Suprapubic skin (tissue), 4 donors: ENCODE data around the gene ALOX5AP. TPM values are rescaled to one million over a fixed set of nuclear protein-coding genes. Genes with fewer than 3 reads are reported as not detected.

Experiments used
- DNase-seq, 2 donors: peaks; one replicate each; pipeline ENCODE4 v3.0.0-alpha.2; 2019; ENCODE audit warnings: low spot score in 2 of 2
- H3K27ac ChIP-seq: fragments of 200-600 bp; sonication (generic); one replicate; pipeline ENCODE4 v1.5.1; 2019
- H3K27me3 ChIP-seq: fragments of 200-600 bp; sonication (generic); one replicate; pipeline ENCODE4 v1.5.1; 2019
- H3K36me3 ChIP-seq: fragments of 200-600 bp; sonication (generic); one replicate; pipeline ENCODE4 v1.5.1; 2019
- H3K4me1 ChIP-seq: fragments of 200-600 bp; sonication (generic); one replicate; pipeline ENCODE4 v1.5.1; 2019
- H3K4me3 ChIP-seq: fragments of 200-600 bp; sonication (generic); one replicate; pipeline ENCODE4 v1.5.1; 2019; ENCODE audit warnings: mild to moderate bottlenecking
- H3K9me3 ChIP-seq: fragments of 200-600 bp; sonication (generic); one replicate; pipeline ENCODE4 v1.5.1; 2019
- CTCF ChIP-seq, 2 donors: fragments of 200-600 bp in 1 of 2; fragments of 450-650 bp in 1 of 2; sonication (generic) in 1 of 2; IDR thresholded peaks; one replicate each; pipeline ENCODE4 v1.5.1; 2016 to 2019; ENCODE audit warnings: antibody characterized with exemption in 2 of 2, mild to moderate bottlenecking in 1 of 2, moderate library complexity in 1 of 2
- EP300 ChIP-seq: sonication (generic); formaldehyde crosslinking; IDR thresholded peaks from one replicate; pipeline ENCODE4 v1.6.1; 2017; ENCODE audit warnings: antibody characterized with exemption
- POLR2A ChIP-seq, 2 donors: fragments of 450-650 bp; IDR thresholded peaks; one replicate each; pipeline ENCODE4 v1.6.1; 2017; ENCODE audit warnings: antibody characterized with exemption in 2 of 2, mild to moderate bottlenecking in 2 of 2, moderate library complexity in 2 of 2
- POLR2AphosphoS5 ChIP-seq, 3 donors: sonication (generic); formaldehyde crosslinking; IDR thresholded peaks; one replicate each; pipeline ENCODE4 v1.6.1; 2017; ENCODE audit warnings: antibody characterized with exemption in 3 of 3
- WGBS: methylation state at CpG from one replicate; pipeline ENCODE4 v1.1.5; 2018; 5-methylcytosine and 5-hydroxymethylcytosine counted together
- total RNA-seq, 4 donors: library from RNA; depleted of rRNA; stranded (reverse); fragments of >200 nt; gene quantifications; one replicate each; pipeline ENCODE4 v1.1.0, GENCODE V29; 2016

The ALOX5AP gene
- total RNA-seq, 4 donors from 2014 or later, result 5.1 to 13.2 (median 6.7) TPM

GRCh38 chr13:30718661-30719524 lies 16.4 kb upstream of the ALOX5AP start:
- H3K4me3 ChIP-seq, result no peak overlapping the region
- no peaks in the 10 kb centered on the region for H3K36me3 ChIP-seq
- no peak overlapping the region for H3K27ac ChIP-seq
- no peak for DNase-seq
- no peaks in the 10 kb centered on the region for H3K4me1 ChIP-seq
- 89% methylated on average over 9 of the region's 9 CpGs for WGBS
- H3K27me3 ChIP-seq, result no peaks in the 10 kb centered on the region
- H3K9me3 ChIP-seq, result no peaks in the 10 kb centered on the region
- no peak for TF ChIP-seq POLR2A (IDR thresholded peaks at IDR 0.05)
- no peak for TF ChIP-seq CTCF (IDR thresholded peaks at IDR 0.05)
- TF ChIP-seq POLR2AphosphoS5 (IDR thresholded peaks at IDR 0.05), result no peak
- TF ChIP-seq EP300, result no peak

GRCh38 chr13:30719525-30719914 lies 15.8 kb upstream of the ALOX5AP start:
- H3K27ac ChIP-seq, result no peak overlapping the region
- no peaks in the 10 kb centered on the region for H3K4me1 ChIP-seq
- DNase-seq, result no peak
- H3K9me3 ChIP-seq, result no peaks in the 10 kb centered on the region
- H3K4me3 ChIP-seq, result no peak overlapping the region
- TF ChIP-seq POLR2A (IDR thresholded peaks at IDR 0.05) (no peak), CTCF (IDR thresholded peaks at IDR 0.05) (no peak), POLR2AphosphoS5 (IDR thresholded peaks at IDR 0.05) (no peak), EP300 (no peak)
- no peaks in the 10 kb centered on the region for H3K36me3 ChIP-seq
- 86% methylated on average over 4 of the region's 4 CpGs for WGBS
- H3K27me3 ChIP-seq, result no peaks in the 10 kb centered on the region

GRCh38 chr13:30720172-30720869 lies 15.0 kb upstream of the ALOX5AP start:
- DNase-seq, result no peak
- no peaks in the 10 kb centered on the region for H3K36me3 ChIP-seq
- H3K4me3 ChIP-seq, result no peak overlapping the region
- no peaks in the 10 kb centered on the region for H3K4me1 ChIP-seq
- TF ChIP-seq EP300, result no peak
- no peak for TF ChIP-seq POLR2A (IDR thresholded peaks at IDR 0.05)
- no peak for TF ChIP-seq POLR2AphosphoS5 (IDR thresholded peaks at IDR 0.05)
- TF ChIP-seq CTCF (IDR thresholded peaks at IDR 0.05), result no peak
- no peaks in the 10 kb centered on the region for H3K27me3 ChIP-seq
- H3K9me3 ChIP-seq, result no peaks in the 10 kb centered on the region
- 91% methylated on average over 3 of the region's 3 CpGs for WGBS
- H3K27ac ChIP-seq, result no peak overlapping the region

- no peaks in the 10 kb centered on the region for H3K36me3 ChIP-seq
- no peaks in the 10 kb centered on the region for H3K9me3 ChIP-seq
- DNase-seq, result no peak
- H3K4me1 ChIP-seq, result no peaks in the 10 kb centered on the region
- H3K4me3 ChIP-seq, result no peak overlapping the region
- 78% methylated on average over 4 of the region's 4 CpGs for WGBS
- TF ChIP-seq POLR2AphosphoS5 (IDR thresholded peaks at IDR 0.05), result no peak
- no peak for TF ChIP-seq EP300
- no peak for TF ChIP-seq POLR2A (IDR thresholded peaks at IDR 0.05)
- TF ChIP-seq CTCF (IDR thresholded peaks at IDR 0.05), result no peak
- no peak overlapping the region for H3K27ac ChIP-seq
- no peaks in the 10 kb centered on the region for H3K27me3 ChIP-seq
Observed at GRCh38 chr13:30721936-30722335, 13.4 kb upstream of the ALOX5AP start.

GRCh38 chr13:30722361-30722760 lies 13.0 kb upstream of the ALOX5AP start:
- Histone ChIP-seq H3K4me3 (no peak overlapping the region), H3K27me3 (no peaks in the 10 kb centered on the region), H3K27ac (no peak overlapping the region), H3K36me3 (no peaks in the 10 kb centered on the region), H3K4me1 (no peaks in the 10 kb centered on the region), H3K9me3 (no peaks in the 10 kb centered on the region)
- WGBS, result 95% methylated on average over 2 of the region's 2 CpGs
- DNase-seq, result no peak
- TF ChIP-seq EP300 (no peak), POLR2A (IDR thresholded peaks at IDR 0.05) (no peak), CTCF (IDR thresholded peaks at IDR 0.05) (no peak)
